HG02884 (cell line): ENCODE measurements around the gene NGEF.

Experiments used
- ATAC-seq: cut with Tn5 transposase; IDR thresholded peaks from one replicate; pipeline ENCODE4 v1.9.1; 2021; ENCODE audit warnings: mild to moderate bottlenecking, moderate library complexity; ENCODE audit not compliant: unreplicated experiment

The NGEF gene

DNA sequence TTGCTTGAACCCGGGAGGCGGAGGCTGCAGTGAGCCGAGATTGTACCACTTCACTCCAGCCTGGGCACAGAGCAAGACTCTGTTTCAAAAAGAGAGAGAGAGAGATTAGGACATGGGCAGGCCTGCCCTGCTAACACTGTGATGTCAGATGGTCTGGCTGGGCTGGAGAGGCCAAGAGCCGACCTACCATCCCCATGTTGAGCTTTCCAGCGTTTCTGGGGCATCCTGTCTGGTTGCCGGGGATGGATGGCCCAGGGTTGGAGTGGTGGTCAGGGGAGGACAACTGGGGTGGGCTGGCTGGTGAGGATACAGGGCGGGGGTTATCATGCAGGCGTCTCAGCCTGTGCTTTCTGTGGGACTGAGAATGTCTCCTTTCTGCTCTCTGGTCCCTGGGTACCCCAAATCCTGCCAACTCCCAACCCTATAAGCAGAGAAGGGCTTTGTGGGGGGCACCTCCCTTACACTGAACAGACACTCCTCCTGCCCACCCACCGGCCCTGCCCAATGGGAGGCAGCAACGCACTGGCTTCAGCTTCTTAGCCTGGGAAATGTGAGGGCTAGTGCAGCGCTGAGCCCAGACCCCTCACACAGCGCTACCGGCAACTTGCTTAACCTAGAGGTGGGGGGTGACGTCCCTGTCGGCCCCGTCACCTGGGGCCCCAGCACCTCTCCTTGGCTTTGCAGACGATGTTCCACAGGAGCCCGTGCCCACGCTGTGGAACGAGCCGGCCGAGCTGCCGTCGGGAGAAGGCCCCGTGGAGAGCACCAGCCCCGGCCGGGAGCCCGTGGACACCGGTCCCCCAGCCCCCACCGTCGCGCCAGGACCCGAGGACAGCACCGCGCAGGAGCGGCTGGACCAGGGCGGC lies 137.6 kb downstream of the NGEF start:
- ATAC-seq: no peak

DNA sequence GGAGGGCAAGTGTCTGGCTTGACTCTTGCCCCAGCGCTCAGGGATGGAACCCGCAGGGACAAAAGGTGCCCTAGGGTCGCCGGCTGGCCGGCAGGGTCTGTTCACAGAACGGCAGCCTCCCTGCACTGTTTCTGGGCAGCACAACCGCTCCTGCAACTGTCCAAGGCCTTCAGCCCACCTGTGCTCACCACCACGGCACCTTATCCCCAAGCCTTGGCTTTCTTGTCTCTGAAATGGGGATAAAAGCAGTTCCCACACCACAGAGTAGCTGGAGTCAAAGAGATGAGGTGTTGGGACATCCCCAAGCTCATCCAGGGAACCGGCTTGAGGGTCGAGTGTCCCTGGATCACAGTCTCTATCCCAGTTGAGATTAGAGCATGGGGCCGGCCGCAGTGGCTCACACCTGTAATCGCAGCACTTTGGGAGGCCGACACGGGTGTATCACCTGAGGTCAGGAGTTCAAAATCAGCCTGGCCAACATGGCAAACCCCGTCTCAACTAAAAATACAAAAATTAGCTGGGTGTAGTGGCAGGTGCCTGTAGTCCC lies 138.3 kb downstream of the NGEF start:
- no peak for ATAC-seq

DNA sequence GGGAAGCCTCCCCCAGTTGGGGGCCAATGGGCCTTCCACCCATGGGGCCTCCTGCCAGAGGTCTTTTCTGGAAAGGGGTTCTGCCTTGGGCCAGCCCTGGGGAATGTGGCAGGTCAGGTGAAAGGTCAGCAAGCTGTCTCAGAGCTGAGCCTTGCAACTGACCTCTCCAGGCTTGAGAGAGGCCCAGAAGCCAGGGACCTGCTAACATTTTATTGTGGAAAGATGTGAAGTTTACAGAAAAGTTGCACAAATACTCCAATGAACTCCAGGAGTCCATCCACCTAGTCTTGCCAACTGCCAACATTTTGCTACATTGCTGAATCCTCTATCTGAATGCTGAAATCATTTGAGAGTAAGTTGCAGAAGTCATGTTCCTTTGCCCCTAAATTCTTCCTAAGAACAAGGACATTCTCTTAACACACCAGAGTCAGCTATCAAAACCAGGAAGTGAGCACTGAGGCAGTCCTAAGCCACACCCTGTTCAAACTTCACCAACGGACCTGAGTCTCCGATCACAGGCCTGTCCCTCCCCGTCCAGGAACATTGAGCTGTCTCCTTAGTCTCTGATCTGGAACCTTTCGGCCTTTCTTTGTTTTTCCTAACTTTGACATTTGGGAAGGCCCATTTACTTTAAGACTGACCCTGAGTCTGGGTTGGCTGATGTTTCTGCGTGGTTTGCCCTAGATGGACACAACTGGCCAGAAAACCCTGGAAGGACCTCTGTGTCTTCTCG lies 139.0 kb downstream of the NGEF start:
- no peak for ATAC-seq

DNA sequence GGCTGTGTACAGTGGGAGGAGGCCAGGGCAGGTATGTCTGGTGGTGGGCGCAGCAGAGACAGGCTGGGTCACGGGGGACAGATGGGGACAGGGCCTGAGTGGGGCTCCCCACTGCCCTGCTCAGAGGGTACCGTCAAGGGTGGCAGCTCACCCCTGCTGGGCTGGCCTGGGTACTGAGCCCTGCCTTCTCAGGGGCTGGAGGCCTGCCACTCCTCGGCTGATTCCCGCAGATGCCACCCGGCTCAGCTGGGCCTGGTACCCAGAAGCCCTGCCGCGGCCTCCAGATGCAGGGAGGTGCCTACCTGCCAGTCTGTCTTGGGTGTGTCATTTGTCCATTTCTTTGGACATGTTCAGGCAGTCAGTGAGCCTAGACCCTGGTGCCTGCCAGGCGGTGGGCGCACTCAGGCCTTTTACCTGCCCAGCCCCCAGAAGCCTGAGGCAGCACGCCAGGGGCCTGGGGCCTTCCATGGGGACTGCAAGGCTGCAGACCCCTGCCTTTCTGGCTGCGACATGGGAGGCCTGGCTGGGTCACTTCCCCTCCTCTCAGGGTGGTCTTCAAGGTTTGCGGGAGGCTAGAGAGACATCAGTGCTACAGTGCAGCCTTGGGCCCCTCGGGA lies 139.7 kb downstream of the NGEF start:
- no peak for ATAC-seq

DNA sequence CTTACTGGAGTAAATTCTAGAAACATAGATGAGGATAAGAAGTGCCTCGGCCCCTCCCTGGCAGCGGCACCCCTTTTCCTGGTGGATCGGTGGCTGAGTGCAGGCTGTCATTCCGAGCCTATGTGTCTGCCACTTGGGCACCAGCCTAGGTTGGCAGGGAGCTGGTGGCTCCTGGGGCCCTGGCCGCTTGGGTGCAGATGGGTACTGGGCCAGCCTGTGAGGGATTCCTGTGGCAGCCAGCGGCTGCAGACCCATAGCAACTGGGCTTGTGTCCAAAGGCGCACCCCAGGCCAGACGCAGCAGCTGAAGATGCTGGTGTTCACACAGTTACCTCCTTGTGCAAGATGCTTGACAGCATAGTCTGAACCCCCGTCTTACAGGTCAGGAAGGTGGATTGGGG lies 140.2 kb downstream of the NGEF start:
- ATAC-seq: no peak

DNA sequence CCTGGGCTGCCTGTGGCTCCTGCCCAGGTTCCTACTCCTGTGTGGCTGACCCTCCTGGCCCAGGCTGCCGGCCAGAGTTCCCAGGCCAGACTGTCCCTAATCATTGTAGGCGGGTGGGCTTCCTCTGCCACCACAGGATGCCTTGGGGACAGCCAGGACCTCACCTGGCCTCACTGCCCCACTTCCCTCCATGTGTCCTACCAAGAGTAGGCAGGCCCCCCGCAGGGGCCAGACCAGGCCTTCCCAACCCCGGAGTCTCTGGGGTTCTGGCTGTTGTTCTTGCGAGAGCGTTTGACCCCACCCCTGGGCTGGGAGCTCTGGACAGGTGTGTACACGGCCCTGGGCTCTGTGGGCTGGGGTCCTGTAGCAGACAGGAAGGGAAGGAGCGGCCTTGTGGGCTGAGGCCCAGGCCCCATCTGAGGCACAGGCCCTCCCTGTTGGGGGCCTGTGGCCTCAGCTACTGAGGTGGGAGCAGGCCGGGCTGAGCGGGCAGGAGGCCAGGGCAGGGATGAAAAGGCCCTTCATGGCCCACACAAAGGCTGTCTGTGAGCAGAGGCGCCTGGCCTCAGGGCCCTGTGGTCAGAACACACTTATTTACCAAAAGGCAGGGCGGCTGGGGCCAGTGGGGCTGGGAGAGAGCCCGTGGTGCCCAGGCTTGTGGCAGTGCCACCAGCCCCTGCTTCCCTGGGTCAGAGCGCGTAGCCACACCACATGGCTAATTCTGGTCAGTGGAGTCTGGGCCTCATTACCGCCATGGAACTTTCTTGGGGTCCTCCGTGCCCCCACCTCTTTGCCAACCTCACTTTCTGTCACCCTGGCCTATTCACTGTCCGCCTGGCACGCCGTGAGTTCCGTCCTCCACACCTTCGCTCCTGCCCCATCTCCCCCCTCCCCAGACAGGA lies 141.0 kb downstream of the NGEF start:
- ATAC-seq: no peak

DNA sequence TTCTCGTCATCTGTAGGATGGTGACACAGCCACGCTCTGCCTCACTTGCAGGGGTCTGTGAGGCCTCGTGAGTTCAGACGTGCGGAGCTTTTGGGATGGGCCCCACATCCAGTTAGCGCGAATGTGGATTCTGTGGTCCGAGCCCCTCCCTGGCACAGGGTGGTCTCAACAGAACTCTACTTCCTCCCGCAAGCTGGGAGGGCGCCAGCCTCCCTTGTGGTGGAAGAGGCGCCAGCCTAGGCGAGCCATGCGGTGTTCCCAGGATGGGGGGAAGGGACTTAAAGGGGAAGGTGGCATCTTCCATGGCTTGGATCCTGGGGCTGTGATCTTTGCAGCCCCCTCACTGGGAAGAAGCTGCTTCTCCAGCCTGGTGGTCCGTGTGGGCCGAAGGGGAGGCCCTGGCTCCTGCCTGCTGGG lies 141.6 kb downstream of the NGEF start:
- ATAC-seq: no peak

DNA sequence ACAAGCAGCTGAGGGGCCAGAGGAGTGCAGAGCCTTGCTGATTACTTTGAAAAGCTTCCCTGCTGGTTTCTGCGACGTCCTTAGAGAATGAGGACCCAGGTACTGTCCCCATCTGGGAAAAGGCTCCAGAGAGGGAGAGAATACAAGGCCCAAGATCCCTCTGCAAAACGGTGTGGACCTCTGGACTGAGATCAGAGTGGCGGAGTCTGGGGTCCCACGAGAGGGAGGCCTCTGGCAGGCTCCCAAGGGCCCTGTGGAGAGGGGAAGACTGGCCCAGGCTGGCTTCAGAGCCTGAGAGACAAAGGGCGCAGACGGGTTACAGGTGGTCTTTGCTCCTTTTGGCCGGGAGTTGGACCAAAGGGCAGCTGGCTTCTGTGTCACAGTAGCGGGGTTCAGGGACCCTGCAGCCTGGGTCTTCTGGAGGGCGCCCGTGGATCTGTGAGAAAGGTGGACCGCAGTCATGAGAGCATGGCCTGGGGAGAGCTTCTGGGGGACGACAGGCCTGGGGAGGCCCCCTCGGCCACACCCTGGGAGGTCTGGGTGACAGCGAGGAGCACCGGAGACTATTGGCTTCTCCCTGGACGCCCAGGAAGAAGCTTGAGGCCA lies 142.2 kb downstream of the NGEF start:
- ATAC-seq: no peak

DNA sequence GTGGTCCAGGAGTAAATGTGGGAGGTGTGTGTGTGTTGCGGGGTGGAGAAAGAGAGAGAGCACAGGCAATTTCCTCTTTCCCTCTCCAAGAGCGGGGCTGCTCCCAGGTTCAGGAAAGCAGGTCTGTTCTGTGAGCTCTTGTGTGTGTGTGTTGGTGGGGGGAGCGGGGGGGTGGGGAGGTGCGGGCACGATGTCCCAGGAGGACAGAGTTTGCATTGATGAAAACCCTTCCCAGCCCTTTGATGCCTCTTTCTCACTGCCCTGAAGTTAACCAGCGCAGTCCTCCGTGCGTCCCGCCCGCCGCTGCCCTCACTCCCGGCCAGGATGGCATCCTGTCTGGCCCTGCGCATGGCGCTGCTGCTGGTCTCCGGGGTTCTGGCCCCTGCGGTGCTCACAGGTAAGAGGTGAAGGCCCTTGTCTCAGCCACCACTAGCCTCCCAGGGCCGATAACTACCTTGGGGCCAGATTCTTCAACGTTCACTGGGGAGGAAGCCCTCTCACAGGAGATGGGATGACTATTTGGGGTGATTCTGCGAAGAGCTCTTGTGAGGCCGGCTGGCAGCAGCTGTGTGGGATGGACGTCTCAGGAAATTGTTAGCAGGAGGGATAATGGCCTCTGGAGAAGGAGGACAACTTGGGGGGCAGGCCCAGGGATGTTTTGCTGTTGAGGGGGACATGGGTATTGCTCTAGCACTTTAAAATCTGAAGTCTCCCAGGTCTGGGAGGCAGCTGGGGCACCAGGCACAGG lies 142.9 kb downstream of the NGEF start, which contains the start of gene SNORC:
Gene SNORC (plus strand): TSS at position 247 of the 748 bp plus-strand sequence. CDS start 78 bp downstream, at position 325.
- ATAC-seq: no peak

DNA sequence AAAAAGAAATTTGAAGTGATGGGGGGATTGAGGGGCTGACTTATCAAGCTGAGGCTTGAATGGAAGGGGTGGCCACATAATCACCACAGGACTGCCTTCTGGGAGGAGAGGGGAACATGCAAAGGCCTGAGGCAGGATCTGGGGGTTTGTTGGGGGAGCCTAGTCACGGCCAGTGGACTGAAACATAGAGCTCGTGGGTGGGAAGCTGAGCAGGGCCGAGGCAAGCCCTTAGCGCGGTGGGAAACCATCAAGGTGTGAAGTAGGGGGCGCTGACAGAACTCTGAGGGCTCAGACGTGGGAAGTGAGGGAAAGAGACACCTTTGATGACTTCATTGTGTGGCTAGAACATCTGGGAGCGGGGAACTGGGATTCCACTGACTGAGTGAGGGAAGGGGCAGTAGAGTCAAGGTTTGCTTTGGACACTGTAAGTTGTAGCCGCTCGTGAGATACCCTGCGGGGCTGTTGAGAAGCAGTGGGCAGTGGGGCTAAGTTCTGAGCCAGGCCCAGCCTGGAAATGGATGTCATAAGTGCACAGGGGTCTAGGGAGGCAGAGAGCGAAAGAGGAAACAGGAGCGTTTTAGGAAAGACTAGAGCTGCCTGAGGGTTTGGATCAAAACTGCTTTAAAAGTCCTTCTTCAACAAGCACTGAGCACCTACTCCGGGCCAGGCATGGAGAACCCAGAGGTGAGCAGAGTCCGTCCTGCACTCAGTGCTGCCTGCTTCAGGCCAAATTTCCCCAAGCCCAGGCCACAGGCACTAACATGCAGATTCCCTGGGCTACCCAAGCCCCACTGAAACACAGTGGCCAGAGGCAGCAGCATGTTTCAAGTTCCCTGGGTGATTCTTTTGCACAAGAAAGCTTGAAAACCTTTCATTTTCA lies 143.7 kb downstream of the NGEF start:
- no peak for ATAC-seq

DNA sequence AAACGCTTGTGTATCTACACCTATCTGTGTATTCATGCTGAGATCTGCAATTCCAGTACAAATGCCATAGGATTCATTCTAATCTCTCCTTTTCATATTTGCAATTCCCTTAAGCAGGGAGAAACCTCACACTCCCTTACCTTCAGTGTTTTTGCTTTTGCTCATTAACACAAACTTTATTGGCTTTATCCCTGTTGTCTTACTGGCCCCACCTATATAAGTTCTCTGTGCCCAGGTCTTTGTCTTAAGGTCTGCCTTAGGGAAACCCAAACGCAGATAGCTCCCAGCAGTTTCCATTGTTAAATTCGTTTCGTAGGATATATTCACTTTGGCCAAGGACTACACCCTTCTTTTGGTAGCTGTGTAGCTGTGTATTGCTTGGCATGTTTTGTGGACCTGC lies 147.0 kb downstream of the NGEF start:
- ATAC-seq: no peak

DNA sequence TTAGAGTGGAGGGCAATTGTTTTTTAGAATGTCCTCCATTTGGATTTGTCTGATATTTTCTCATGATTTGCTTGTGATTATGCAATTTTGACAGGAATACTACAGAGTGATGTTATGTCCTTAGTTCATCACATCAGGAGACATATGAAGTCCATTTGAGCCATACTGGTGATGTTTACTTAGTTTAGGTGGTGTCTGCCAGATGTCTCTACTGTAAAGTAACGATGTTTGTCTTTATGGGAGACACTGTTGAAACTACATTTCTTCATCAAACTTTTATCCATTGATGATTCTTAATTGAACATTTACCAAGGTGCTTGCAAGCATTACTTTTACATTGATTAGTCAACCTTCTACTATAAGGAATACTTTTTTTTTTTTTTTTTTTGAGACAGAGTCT lies 147.9 kb downstream of the NGEF start:
- no peak for ATAC-seq

DNA sequence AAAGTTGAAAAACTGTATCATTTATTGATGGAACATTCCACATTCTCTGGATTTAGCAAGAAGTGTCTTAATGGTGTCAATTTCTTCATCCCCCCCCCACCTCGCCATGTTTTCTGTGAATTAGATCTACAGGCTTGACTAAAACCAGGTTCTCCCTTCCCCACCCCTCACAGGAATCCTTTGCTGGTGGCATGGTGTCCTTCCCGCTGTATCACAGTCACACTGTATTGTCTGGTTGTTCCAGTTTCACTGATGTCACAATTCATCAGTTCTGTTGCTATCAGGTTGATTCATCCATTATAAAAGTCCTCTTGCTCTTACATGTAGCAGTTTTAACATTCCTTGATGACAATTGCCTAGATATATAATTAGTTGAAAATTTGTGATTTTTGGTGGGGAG lies 149.1 kb downstream of the NGEF start:
- ATAC-seq: no peak

DNA sequence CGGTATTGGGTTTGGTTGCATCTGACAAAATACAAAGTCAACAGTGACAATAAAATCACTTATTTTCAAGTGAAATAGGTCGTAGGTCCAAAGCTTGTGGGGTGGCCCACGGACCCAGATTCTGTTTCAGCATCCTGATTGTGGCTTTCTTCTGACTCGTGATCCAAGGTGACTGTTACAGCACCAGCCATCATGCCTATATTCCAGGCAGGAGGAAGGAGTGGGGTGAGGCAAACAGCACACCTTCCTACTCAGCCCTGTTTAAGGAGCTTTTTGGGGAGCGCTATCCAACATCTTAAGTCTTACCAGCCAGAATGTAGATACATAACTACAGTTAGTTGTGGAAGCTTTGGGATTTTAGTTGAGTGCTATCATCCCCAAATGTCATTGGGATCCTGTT lies 151.7 kb downstream of the NGEF start:
- no peak for ATAC-seq

DNA sequence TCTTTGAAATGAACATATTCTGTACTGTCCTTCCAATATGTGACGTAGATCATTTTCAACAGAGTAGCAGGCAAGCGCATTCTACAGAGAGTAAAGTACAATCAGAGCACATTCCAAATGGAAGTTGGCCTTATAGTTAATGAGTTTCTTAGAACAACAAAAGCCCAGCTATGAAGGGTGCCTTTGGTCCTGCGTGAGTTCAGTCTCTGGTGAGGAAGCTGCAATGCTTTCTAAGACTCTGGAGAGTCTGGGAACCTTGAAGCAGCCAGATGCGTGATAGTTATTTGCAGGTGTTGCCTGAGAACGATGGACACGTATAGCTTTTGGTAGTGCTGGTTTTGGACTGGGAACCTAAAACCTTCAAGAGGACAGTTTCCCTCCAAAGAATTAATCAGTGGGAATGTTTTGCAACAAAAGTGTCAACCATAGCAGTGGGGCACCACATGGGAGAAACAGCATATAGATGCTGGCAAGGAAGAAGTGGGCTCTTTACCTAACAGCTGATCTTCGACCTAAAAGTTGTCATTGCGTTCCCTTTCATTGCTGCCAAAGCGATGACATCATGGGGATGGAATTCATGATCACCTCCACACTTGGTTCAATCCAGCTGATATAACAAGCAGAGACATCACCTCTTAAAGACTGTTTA lies 152.3 kb downstream of the NGEF start:
- ATAC-seq: no peak

DNA sequence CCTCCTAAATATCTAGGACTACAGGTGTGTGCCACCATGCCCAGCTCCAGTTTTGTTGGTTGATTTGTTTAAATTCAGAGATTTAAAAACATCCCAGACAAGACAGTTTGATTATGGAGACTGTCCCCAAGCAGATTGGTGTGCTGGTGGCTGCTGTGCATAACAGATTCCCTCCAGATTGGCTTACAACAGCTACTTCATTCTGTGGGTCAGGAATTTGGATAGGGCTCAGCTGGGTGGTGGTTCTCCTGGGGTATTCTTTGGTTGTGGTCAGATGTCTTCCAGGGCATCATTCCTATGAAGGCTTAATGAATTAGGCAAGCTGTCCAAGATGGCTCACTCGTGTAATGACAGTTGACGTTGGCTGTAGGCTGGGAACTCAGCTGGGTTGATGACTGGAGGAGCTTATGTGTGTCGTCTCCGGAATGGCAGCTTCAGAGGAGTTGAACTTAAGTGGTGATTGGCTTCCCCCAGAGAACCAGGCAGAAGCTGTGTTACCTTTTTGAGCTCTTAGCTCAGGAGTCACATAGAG lies 153.6 kb downstream of the NGEF start:
- ATAC-seq: no peak

DNA sequence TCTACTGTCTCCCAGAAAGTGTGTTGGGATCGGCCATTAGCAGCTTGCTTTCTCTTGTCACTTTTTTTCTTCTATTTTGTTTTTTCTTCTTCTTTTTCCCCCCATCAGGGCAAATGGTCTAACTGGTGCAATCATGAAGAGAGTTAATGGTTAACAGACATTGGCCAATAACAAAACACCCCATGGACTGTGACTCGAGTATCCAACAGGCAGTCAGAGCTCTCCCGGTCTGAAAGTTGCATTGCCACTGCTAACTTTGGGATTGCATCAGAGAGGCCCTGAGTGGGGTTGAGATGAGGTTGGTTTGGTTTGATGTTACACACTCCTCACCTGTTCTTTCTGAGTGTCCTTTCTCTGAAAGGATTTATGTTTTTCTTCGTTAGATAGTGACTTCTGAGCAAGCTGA lies 155.9 kb downstream of the NGEF start:
- no peak for ATAC-seq

DNA sequence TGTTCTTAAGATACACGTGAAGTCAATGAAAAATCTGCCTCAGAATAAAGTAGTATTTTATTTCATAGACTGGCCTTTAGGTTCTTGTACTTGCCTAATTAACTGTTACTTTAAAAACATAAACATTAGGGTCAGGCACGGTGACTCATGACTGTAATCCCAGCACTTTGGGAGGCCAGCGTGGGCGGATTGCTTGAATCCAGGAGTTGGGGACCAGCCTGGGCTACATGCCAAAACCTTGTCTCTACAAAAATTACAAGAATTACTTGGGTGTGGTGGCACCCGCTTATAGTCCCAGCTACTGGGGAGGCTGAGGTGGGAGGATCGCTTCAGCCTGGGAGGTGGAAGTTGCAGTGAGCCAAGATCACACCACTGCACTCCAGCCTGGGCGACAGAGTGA lies 159.0 kb downstream of the NGEF start:
- ATAC-seq: no peak
